ENCODE results near the gene CADM2. TPM values are rescaled to one million over a fixed set of nuclear protein-coding genes. Genes with fewer than 3 reads are reported as not detected.

Gene CADM2
- total RNA-seq, 1 experiment from 2014 or later, result 10.9 TPM

GRCh38 chr3:85632921-85633320 is 674.1 kb downstream of the CADM2 start:
- no peak overlapping the region for H2BK120ac ChIP-seq (ENCODE audit: low read depth, low read length, poor library complexity, severe bottlenecking)
- H3K23me2 ChIP-seq (ENCODE audit: insufficient read length, low read depth, low read length, poor library complexity, severe bottlenecking), result no peaks in the 10 kb centered on the region
- no peaks in the 10 kb centered on the region for H3K79me2 ChIP-seq (ENCODE audit: insufficient read depth, low read length)
- no peaks in the 10 kb centered on the region for H3K9me3 ChIP-seq (ENCODE audit: control insufficient read depth, low read depth, low read length)
- no peak overlapping the region for H2BK5ac ChIP-seq (ENCODE audit: insufficient read length, low read length)
- no peak overlapping the region for H4K5ac ChIP-seq (ENCODE audit: insufficient read length, low read depth, low read length)
- H3K4me2 ChIP-seq (ENCODE audit: insufficient read depth, insufficient read length, low read length), result no peak overlapping the region
- H3K56ac ChIP-seq (ENCODE audit: insufficient read length, low read depth, low read length), result no peak overlapping the region
- no peak for DNase-seq
- no peak overlapping the region for H2BK20ac ChIP-seq (ENCODE audit: low read depth, low read length, poor library complexity, severe bottlenecking)
- H3K27me3 ChIP-seq (ENCODE audit: insufficient read depth, low read length), result no peaks in the 10 kb centered on the region
- no CpG with 5 or more reads among the region's 4 CpGs for WGBS (ENCODE audit: extremely low coverage, insufficient read length, low lambda C conversion rate)
- TF ChIP-seq CTCF (conservative IDR thresholded peaks at IDR 0.05), result no peak
- no peak overlapping the region for H3K9ac ChIP-seq (ENCODE audit: extremely low read depth, insufficient read length, low read length)
- H4K20me1 ChIP-seq (ENCODE audit: control insufficient read depth, insufficient read depth, insufficient read length), result no peaks in the 10 kb centered on the region
- H3K23ac ChIP-seq (ENCODE audit: insufficient read length, low read depth, low read length), result no peak overlapping the region
- H4K8ac ChIP-seq (replicated peaks; ENCODE audit: insufficient read length, low read depth, low read length), result no peak overlapping the region
- H3K18ac ChIP-seq (ENCODE audit: insufficient read length, low read depth, low read length), result no peak overlapping the region
- no peaks in the 10 kb centered on the region for H3K79me1 ChIP-seq (ENCODE audit: insufficient read depth, low read depth, low read length, poor library complexity, severe bottlenecking)
- no peak overlapping the region for H2AK5ac ChIP-seq (ENCODE audit: insufficient read length, low read length)
- no peak overlapping the region for H3T11ph ChIP-seq (ENCODE audit: low read length)
- H3K27me3 Mint-ChIP-seq (ENCODE audit: low read depth), result no peaks in the 10 kb centered on the region
- H4K91ac ChIP-seq (ENCODE audit: insufficient read length, low read depth, low read length), result no peak overlapping the region
- H2BK12ac ChIP-seq (ENCODE audit: insufficient read length, low read depth, low read length), result no peak overlapping the region
- peaks cover 0 to under 1% of the 10 kb centered on the region in 2 experiments; a peak in 2 of 4 replicates for H3K4me1 Mint-ChIP-seq
- no peaks in the 10 kb centered on the region for H3K9me3 Mint-ChIP-seq
- H3K27ac ChIP-seq (ENCODE audit: insufficient read length, low read depth, low read length), result no peak overlapping the region
- no peaks in the 10 kb centered on the region for H3K36me3 Mint-ChIP-seq (ENCODE audit: insufficient read depth in 1 of 3, low read depth in 3 of 3)
- H3K4me1 ChIP-seq (ENCODE audit: insufficient read depth, low read length), result no peaks in the 10 kb centered on the region
- no peak overlapping the region for H3K4ac ChIP-seq (ENCODE audit: low read depth, low read length)
- no peak overlapping the region for H2AFZ ChIP-seq (ENCODE audit: low read length)
- no peak overlapping the region for H3K27ac Mint-ChIP-seq
- H3K4me3 Mint-ChIP-seq, result no peak overlapping the region
- H3K14ac ChIP-seq (ENCODE audit: insufficient read depth, low read length), result no peak overlapping the region
- H2BK15ac ChIP-seq (ENCODE audit: low read depth, low read length), result no peak overlapping the region

Data from H9 (cell line).